ENCODE measurements around the gene GTF2A1L.

GTF2A1L gene

DNA sequence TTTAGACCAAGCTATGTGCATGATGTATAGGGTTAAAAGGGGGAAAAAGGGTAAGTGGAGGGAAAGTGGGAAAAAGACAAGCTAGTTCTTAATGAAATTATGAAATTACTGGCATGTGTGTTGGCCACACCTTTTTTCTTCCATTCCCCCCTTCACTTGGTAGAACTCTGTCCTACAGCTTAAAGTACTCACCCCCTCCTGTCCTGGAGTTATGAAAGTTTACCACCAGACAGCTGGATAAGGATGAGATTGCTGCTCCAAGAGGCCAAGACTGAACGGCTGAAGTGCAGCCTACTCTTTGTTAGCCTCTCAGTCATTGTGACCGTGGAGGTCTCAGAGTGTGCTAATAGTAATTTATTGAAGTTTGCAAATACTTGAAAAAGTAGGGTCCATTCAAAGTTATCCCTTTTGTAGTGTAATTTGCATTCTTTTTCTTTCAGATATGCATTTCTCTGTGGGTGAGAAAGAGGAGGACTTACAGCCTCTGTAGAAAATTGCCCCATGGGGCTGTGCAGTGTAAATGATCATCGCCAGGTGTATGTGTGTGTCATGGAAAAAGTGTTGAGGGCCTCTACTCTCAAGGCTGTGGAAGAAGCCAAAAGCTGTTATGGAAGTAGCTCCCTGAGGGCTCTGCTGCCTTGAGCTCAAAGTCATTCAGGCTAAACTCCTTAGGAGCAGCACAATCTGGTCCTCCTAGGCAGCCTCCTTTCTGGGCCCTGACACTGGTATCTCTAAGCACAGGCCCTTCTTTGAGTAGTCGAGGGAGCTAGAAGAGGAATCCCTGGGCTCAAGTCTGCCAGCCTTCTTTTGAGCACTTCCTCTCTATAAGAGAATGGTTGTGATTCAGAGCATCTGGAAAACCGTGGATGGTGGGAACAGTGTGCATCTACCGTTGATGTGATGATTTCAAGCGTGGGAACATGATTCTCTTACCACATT is 91.7 kb downstream of the GTF2A1L start:
- TF ChIP-seq, protein P1, sequence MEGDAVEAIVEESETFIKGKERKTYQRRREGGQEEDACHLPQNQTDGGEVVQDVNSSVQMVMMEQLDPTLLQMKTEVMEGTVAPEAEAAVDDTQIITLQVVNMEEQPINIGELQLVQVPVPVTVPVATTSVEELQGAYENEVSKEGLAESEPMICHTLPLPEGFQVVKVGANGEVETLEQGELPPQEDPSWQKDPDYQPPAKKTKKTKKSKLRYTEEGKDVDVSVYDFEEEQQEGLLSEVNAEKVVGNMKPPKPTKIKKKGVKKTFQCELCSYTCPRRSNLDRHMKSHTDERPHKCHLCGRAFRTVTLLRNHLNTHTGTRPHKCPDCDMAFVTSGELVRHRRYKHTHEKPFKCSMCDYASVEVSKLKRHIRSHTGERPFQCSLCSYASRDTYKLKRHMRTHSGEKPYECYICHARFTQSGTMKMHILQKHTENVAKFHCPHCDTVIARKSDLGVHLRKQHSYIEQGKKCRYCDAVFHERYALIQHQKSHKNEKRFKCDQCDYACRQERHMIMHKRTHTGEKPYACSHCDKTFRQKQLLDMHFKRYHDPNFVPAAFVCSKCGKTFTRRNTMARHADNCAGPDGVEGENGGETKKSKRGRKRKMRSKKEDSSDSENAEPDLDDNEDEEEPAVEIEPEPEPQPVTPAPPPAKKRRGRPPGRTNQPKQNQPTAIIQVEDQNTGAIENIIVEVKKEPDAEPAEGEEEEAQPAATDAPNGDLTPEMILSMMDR (IDR thresholded peaks at IDR 0.05), result no peak

DNA sequence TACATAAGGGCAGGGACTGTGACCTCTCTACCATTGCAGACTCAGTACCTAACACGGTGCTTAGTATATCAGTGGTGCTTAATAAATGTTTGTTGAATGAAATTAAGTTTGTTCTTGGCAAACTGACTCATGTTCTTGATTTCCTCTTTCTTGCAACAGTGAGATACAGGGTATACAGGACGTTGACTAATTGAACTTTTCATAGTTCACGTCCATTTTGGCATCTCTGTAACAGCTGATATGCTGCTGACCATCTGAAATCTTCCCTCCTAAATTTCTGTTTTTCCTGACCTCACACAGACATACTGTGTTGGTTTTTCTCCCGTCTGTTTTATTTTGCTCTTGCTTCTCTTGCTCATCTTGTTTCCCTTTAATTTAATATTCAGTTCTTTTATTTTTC is 93.7 kb downstream of the GTF2A1L start:
- TF ChIP-seq, protein P1 (IDR thresholded peaks at IDR 0.05), result no peak

DNA sequence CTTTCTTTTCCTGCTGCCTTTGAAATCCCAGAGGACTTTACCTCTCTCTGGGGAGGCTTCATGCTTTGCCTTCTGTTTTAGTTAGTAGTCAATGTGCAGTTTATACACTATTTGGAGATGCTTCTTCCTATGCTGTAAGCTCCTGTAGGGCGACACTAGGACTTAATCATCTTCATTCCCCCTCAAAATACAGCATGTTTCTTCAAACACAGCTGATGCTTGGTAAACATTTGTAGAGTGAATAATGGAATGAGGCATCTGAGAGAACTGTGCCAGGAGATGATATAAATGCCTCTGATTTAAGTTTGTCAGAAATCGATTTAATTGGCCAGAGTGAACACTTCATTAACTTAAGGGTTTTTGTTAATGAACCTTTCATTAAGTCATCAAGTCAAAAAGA is 94.5 kb downstream of the GTF2A1L start:
- TF ChIP-seq, protein P1 (IDR thresholded peaks at IDR 0.05), result no peak

DNA sequence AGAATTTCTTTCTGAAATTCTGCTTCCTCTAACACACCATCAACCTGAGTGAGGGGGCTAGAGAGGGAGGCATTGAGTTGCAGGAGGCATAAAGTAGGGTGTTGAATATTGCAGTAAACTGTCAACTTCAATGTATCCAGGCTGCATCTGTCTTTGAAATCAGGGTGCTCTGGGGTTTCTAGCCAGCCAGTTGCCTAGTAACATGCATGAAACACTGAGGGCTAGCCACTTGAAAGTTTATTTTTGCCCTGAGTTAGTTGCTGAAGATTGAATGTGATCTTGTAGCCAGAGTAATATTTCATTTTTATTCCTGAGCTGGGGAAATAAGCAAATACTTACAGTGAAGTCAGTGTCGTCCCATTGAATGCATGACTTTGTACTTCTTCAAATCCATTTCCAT is 96.0 kb downstream of the GTF2A1L start:
- TF ChIP-seq, protein P1 (IDR thresholded peaks at IDR 0.05), result no peak

DNA sequence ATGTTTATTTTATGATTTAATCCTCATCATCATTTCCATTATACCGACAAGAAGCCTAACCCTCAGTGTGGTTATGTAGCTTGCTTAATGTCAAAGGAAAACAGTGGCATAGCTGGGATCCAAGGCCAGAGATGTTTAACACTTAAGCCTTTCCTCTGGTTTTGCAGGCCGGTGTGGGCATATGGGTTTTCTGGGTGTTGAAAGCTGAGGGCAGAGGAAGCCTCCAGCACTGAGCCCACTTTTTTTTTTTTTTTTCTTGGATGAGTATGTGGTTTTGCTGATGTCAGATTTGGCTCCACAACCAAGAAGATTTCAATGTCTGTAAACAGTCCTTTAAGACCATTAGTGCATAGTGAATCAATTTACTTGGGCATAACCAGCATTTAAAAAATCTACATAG is 96.6 kb downstream of the GTF2A1L start:
- TF ChIP-seq, protein P1 (IDR thresholded peaks at IDR 0.05), result no peak

DNA sequence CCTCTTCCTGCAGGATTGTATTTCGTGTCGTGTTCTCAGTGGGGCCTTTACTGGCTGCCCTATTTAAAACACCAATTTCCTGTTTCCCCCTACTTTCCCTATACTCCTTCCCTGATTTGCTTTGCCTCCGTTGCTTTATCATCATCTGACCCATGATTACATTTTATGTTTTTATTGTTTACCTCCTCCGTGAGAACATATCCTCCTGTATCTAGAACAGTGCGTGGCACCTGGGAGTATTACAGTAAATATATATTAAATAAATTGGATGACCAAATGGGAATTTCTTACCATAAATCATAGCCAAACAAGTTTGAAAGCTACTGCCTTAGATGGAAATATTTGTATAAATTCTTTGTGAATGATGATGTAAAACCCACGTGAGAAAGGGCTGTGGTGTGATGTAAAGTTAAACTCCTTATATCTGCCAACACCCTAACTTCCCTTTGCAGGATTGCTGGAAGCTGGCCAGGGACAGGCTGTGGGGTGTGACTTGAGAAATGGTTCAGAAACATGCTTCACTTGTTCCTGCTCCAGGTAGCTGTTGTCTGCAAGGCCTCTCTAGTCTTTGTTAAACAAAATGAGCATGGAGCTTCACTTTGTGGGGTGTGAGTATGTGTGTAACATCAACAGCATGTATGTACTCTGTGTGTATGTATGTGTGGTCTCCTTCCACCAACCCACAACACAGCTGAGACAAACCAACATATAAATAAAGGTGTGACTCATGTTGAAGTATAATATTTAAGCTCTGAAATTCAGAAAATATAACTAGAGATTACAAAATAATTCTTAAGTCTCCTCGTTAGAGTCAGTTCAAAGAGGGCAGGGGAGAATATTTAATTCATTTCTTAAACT is 97.6 kb downstream of the GTF2A1L start:
- TF ChIP-seq, protein P1 (IDR thresholded peaks at IDR 0.05), result no peak

DNA sequence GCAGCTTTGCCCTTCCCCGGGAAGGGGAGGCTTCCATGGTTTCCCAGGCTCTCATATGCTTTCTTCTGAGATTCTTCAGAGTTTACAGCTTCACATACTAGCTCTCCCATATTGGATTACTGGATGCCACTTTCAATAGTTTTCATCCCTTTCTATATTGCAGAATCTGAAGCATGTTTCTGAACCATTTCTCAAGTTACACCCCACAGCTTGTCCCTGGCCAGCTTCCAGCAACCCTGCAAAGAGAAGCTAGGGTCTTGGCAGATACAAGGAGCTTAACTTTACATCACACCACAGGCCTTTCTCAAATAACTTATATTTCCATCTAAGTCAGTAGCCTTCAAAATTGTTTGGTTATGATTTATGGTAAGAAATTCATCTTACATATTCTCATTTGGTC is 98.3 kb downstream of the GTF2A1L start:
- TF ChIP-seq, protein P1 (IDR thresholded peaks at IDR 0.05), result no peak

All from LNCAP (cell line).